Measurements from ENCODE around the gene PPIA.

- TF ChIP-seq, protein P1, sequence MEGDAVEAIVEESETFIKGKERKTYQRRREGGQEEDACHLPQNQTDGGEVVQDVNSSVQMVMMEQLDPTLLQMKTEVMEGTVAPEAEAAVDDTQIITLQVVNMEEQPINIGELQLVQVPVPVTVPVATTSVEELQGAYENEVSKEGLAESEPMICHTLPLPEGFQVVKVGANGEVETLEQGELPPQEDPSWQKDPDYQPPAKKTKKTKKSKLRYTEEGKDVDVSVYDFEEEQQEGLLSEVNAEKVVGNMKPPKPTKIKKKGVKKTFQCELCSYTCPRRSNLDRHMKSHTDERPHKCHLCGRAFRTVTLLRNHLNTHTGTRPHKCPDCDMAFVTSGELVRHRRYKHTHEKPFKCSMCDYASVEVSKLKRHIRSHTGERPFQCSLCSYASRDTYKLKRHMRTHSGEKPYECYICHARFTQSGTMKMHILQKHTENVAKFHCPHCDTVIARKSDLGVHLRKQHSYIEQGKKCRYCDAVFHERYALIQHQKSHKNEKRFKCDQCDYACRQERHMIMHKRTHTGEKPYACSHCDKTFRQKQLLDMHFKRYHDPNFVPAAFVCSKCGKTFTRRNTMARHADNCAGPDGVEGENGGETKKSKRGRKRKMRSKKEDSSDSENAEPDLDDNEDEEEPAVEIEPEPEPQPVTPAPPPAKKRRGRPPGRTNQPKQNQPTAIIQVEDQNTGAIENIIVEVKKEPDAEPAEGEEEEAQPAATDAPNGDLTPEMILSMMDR (IDR thresholded peaks at IDR 0.05; ENCODE audit: borderline replicate concordance, extremely low read depth, low read length, poor library complexity, severe bottlenecking): peak; percentile 80
- TF ChIP-seq EZH2 (IDR thresholded peaks at IDR 0.05; ENCODE audit: borderline replicate concordance, low read depth, low read length, severe bottlenecking): no peak
Measured at GRCh38 chr7:44797329-44798258, 1.1 kb downstream of the PPIA start.
